ENCODE results near the gene FARSB. TPM values are rescaled to one million over a fixed set of nuclear protein-coding genes. Genes with fewer than 3 reads are reported as not detected.

Gene FARSB
- total RNA-seq, 1 experiment from 2014 or later: 50.7 TPM

DNA sequence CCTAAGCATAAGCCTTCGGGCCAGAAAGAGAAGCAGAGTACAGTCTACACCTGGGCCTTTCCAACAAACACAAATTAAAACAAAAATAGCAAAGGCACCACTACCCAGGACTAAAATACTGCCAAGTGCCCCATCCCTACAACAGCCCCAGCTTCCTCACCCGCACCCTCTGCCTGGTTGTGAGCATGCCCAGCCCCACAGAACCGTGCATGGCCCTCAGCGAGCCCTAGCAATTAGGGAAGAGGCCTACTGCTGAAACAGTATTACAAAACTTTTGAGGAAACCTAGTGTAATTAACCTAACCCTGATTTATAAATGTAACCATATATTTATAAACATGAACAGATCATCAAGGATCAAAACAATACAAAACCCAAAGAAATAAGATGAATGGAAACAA lies 44.2 kb downstream of the FARSB start:
- Histone ChIP-seq H3K27me3 (ENCODE audit: insufficient read depth, low read length) (no peaks in the 10 kb centered on the region), H3K4me1 (ENCODE audit: control insufficient read depth in 1 of 2, insufficient read depth in 2 of 2, low read length in 2 of 2) (no peaks in the 10 kb centered on the region), H4K20me1 (ENCODE audit: insufficient read depth) (no peaks in the 10 kb centered on the region; the same call in 1 of the 2 replicates), H3K27ac (ENCODE audit: low read depth, low read length) (no peak overlapping the region), H3K4me2 (ENCODE audit: low read length) (no peak overlapping the region), H3K4me3 (replicated peaks in 1 of 2; ENCODE audit: low read depth in 1 of 2, low read length in 2 of 2) (no peak overlapping the region), H3K9ac (ENCODE audit: low read length) (no peak overlapping the region), H2AFZ (ENCODE audit: low read depth, low read length, poor library complexity, severe bottlenecking) (no peak overlapping the region), H3K36me3 (ENCODE audit: control insufficient read depth in 1 of 2, insufficient read depth in 2 of 2, low read length in 2 of 2) (peaks cover 17 to 41% of the 10 kb centered on the region in 2 experiments), H3K79me2 (ENCODE audit: insufficient read depth, low read length) (peaks cover 48% of the 10 kb centered on the region), H3K9me3 (ENCODE audit: control insufficient read depth in 1 of 2, insufficient read depth in 1 of 2, low read depth in 1 of 2, low read length in 2 of 2) (no peaks in the 10 kb centered on the region), H3K9me2 (ENCODE audit: insufficient read depth) (no peaks in the 10 kb centered on the region)
- ChIA-PET CTCF (no interaction called here), POLR2A (no interaction called here), RAD21 (ENCODE audit: low non-redundant PET in 1 of 2, low total read pairs in 2 of 2, uncharacterized antibody in 2 of 2, unreplicated experiment in 2 of 2) (no interaction called here)
- no TSS peak for BruUV-seq (replicated peaks)
- ATAC-seq: no peak
- DNase-seq (ENCODE audit: low read depth, low spot score): no peak
- intact Hi-C loops (cut with micrococcal nuclease): loop anchor here (2.0 to 5.0 kb wide), 2 partner anchors 555 to 1691 kb away; no protein-coding TSS in a partner anchor
- TF ChIP-seq, protein P1, sequence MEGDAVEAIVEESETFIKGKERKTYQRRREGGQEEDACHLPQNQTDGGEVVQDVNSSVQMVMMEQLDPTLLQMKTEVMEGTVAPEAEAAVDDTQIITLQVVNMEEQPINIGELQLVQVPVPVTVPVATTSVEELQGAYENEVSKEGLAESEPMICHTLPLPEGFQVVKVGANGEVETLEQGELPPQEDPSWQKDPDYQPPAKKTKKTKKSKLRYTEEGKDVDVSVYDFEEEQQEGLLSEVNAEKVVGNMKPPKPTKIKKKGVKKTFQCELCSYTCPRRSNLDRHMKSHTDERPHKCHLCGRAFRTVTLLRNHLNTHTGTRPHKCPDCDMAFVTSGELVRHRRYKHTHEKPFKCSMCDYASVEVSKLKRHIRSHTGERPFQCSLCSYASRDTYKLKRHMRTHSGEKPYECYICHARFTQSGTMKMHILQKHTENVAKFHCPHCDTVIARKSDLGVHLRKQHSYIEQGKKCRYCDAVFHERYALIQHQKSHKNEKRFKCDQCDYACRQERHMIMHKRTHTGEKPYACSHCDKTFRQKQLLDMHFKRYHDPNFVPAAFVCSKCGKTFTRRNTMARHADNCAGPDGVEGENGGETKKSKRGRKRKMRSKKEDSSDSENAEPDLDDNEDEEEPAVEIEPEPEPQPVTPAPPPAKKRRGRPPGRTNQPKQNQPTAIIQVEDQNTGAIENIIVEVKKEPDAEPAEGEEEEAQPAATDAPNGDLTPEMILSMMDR (IDR thresholded peaks at IDR 0.05 in 2 of 3, conservative IDR thresholded peaks at IDR 0.05 in 1 of 3; ENCODE audit: borderline replicate concordance in 1 of 3, insufficient read depth in 1 of 3, low read depth in 2 of 3, low read length in 2 of 3): no peak
- TF ChIP-seq SIN3A (IDR thresholded peaks at IDR 0.05; ENCODE audit: low read depth): no peak
- no peak for TF ChIP-seq JUND (IDR thresholded peaks at IDR 0.05)
- TF ChIP-seq CEBPB (IDR thresholded peaks at IDR 0.05; ENCODE audit: low read depth): no peak
- TF ChIP-seq RAD21 (IDR thresholded peaks at IDR 0.05; ENCODE audit: low read depth): no peak
- no peak for TF ChIP-seq POLR2AphosphoS5 (IDR thresholded peaks at IDR 0.05; ENCODE audit: low read depth, low read length)
- TF ChIP-seq, protein P2, sequence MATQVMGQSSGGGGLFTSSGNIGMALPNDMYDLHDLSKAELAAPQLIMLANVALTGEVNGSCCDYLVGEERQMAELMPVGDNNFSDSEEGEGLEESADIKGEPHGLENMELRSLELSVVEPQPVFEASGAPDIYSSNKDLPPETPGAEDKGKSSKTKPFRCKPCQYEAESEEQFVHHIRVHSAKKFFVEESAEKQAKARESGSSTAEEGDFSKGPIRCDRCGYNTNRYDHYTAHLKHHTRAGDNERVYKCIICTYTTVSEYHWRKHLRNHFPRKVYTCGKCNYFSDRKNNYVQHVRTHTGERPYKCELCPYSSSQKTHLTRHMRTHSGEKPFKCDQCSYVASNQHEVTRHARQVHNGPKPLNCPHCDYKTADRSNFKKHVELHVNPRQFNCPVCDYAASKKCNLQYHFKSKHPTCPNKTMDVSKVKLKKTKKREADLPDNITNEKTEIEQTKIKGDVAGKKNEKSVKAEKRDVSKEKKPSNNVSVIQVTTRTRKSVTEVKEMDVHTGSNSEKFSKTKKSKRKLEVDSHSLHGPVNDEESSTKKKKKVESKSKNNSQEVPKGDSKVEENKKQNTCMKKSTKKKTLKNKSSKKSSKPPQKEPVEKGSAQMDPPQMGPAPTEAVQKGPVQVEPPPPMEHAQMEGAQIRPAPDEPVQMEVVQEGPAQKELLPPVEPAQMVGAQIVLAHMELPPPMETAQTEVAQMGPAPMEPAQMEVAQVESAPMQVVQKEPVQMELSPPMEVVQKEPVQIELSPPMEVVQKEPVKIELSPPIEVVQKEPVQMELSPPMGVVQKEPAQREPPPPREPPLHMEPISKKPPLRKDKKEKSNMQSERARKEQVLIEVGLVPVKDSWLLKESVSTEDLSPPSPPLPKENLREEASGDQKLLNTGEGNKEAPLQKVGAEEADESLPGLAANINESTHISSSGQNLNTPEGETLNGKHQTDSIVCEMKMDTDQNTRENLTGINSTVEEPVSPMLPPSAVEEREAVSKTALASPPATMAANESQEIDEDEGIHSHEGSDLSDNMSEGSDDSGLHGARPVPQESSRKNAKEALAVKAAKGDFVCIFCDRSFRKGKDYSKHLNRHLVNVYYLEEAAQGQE (IDR thresholded peaks at IDR 0.05; ENCODE audit: low read depth): no peak
- no peak for TF ChIP-seq YY1 (IDR thresholded peaks at IDR 0.05; ENCODE audit: extremely low read depth, insufficient replicate concordance, low read depth, low read length)
- no peak for TF ChIP-seq SRF (IDR thresholded peaks at IDR 0.05; ENCODE audit: low read depth)
- no peak for TF ChIP-seq ELF1 (IDR thresholded peaks at IDR 0.05; ENCODE audit: borderline replicate concordance, low read depth)
- TF ChIP-seq ZFX (IDR thresholded peaks at IDR 0.05): no peak
- no peak for TF ChIP-seq TCF7L2 (IDR thresholded peaks at IDR 0.05; ENCODE audit: borderline replicate concordance, extremely low read depth, insufficient read depth, insufficient read length)
- TF ChIP-seq EGR1 (IDR thresholded peaks at IDR 0.05; ENCODE audit: low read depth): no peak
- TF ChIP-seq ZNF274 (IDR thresholded peaks at IDR 0.05; ENCODE audit: low read depth, low read length): no peak
- no peak for TF ChIP-seq FOSL1 (IDR thresholded peaks at IDR 0.05; ENCODE audit: low read depth)
- TF ChIP-seq EZH2 (IDR thresholded peaks at IDR 0.05): no peak
